WTC11 (cell line): ENCODE results near the gene HNRNPL.

ENCODE experiments used
- CTCF ChIP-seq: fragments of 200-600 bp; IDR thresholded peaks from 2 replicates; pipeline ENCODE4 v1.8.0; 2022; ENCODE audit warnings: antibody characterized with exemption
- GABPB1 ChIP-seq: sonication (generic); formaldehyde crosslinking; IDR thresholded peaks from 2 replicates; pipeline ENCODE4 v1.8.1; 2023; ENCODE audit warnings: mild to moderate bottlenecking, missing genetic modification reagents
- IRF1 ChIP-seq: sonication (generic); formaldehyde crosslinking; IDR thresholded peaks from 2 replicates; pipeline ENCODE4 v1.8.0; 2023; ENCODE audit warnings: missing genetic modification reagents
- IRF2 ChIP-seq: sonication (generic); formaldehyde crosslinking; IDR thresholded peaks from 2 replicates; pipeline ENCODE4 v1.8.0; 2022; ENCODE audit warnings: low read depth, missing genetic modification reagents, borderline replicate concordance
- RELA ChIP-seq: sonication (generic); formaldehyde crosslinking; IDR thresholded peaks from 2 replicates; pipeline ENCODE4 v1.8.1; 2022; ENCODE audit warnings: missing genetic modification reagents, mild to moderate bottlenecking, borderline replicate concordance
- SMAD4 ChIP-seq: sonication (generic); formaldehyde crosslinking; IDR thresholded peaks from 2 replicates; pipeline ENCODE4 v1.8.0; 2022; ENCODE audit warnings: mild to moderate bottlenecking, missing genetic modification reagents
- ZNF121 ChIP-seq: sonication (generic); formaldehyde crosslinking; IDR thresholded peaks from 2 replicates; pipeline ENCODE4 v1.8.0; 2023; ENCODE audit warnings: missing genetic modification reagents
- ZNF232 ChIP-seq: sonication (generic); formaldehyde crosslinking; IDR thresholded peaks from 2 replicates; pipeline ENCODE4 v1.8.0; 2022; ENCODE audit warnings: mild to moderate bottlenecking, missing genetic modification reagents

DNA sequence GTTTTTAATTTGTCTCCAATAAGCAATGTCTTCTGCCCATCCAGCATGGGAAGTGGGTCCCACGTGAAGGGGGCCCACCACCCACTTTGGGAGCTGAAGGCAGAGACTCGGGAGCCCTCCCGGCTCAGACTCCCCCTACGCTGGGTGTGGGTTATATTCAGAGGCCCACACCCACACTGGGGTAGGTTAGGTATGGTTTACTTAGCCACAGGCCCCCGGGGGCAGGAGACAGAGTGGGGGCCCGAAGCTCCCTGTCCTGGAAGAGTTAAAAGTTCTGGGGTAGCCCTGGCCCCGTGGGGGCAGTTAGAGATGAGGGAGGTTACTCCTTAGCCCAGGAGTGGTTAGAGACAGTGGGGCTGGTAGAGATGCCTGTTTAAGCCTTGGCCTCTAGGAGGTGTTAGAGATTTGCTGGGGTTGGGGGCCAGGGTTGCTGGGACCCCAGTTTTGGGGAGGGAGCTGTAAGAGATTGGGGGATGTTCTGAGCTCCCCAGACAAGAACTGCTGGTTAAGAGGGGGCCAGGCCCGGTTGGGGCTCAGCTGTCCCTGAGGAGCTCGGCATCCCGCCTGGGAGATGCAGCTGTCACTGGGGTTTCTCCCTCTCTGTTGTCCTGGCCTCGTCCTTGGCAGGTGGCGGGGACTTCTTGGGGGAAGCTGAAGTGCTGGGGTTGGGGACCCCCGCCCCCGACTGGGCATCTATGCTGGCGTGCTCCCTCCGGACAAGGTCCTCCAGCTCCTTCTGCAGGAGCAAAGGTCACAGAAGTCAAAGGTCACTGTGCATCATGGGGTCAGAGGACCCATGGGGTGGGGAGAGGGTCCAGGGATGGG, 29.0 kb upstream of the HNRNPL start:
- TF ChIP-seq IRF2 (CRISPR knock-in tag) (no peak), ZNF121 (CRISPR knock-in tag) (no peak), CTCF (no peak), SMAD4 (no peak), ZNF232 (no peak), GABPB1 (no peak), RELA (CRISPR knock-in tag) (no peak), IRF1 (no peak)
